Endothelial cell of umbilical vein (primary cell): Measurements from ENCODE around the gene DYDC2. TPM values are rescaled to one million over a fixed set of nuclear protein-coding genes. Genes with fewer than 3 reads are reported as not detected.

ENCODE experiments used
- BruUV-seq: library from RNA; stranded (reverse); fragments of 400-500 nt; replicated peaks from 2 replicates; lab custom pipeline; 2021; lab: Mats Ljungman, UMichigan
- CTCF ChIA-PET: fragments of 300-600, 350-600 bp; sonication (Branson Sonifier 250); formaldehyde crosslinking; loops from one replicate; lab custom pipeline; 2021; ENCODE audit warnings: antibody characterized with exemption, inconsistent platforms; lab: Charles Lee
- POLR2A ChIA-PET: fragments of 300-600, 350-600 bp; sonication (Branson Sonifier 250); formaldehyde crosslinking; loops from one replicate; lab custom pipeline; 2021; ENCODE audit warnings: antibody characterized with exemption, inconsistent platforms; lab: Charles Lee
- DNase-seq: peaks from one replicate; pipeline ENCODE4 v3.0.0-alpha.2; 2011; ENCODE audit warnings: low read depth, low spot score
- FAIRE-seq: peaks from 2 replicates; lab custom pipeline; 2011; peaks lifted over from hg19 to GRCh38; lab: Jason Lieb, UNC
- H2AFZ ChIP-seq: 2 replicates; pipeline ENCODE4 v1.6.0; 2012; ENCODE audit warnings: low read depth, low read length, control low read depth, inconsistent platforms
- H3K27ac ChIP-seq: 2 replicates; pipeline ENCODE4 v1.5.1; 2011; ENCODE audit warnings: low read depth, mild to moderate bottlenecking, control low read depth, low read length, moderate library complexity; ENCODE audit not compliant: insufficient read depth
- H3K27me3 ChIP-seq, 2 experiments: 2 replicates each; pipeline versions ENCODE4 v1.6.0 to v1.6.1; 2011; ENCODE audit warnings: low read length in 2 of 2, mixed read lengths in 1 of 2; ENCODE audit not compliant: control insufficient read depth in 2 of 2, insufficient read depth in 2 of 2
- H3K36me3 ChIP-seq, 2 experiments: 2 replicates in 1 of 2; 3 replicates in 1 of 2; pipeline ENCODE4 v1.5.1; 2011; ENCODE audit warnings: low read length in 2 of 2, mild to moderate bottlenecking in 1 of 2, moderate library complexity in 1 of 2; ENCODE audit not compliant: control insufficient read depth in 2 of 2, insufficient read depth in 2 of 2; ENCODE audit errors: extremely low read depth in 1 of 2
- H3K4me1 ChIP-seq: 3 replicates; pipeline ENCODE4 v1.5.1; 2011; ENCODE audit warnings: mild to moderate bottlenecking, low read length; ENCODE audit not compliant: control insufficient read depth, insufficient read depth; ENCODE audit errors: extremely low read depth
- H3K4me2 ChIP-seq: 2 replicates; pipeline ENCODE4 v1.6.1; 2011; ENCODE audit warnings: low read length, control low read depth, mixed read lengths; ENCODE audit not compliant: insufficient read depth
- H3K4me3 ChIP-seq, 3 experiments: fragments of 200-600 bp in 1 of 3; sonication (generic), shearing (Covaris generic) in 1 of 3; replicated peaks in 1 of 3; 2 replicates each; pipeline ENCODE4 v1.5.1; 2011 to 2016; ENCODE audit warnings: control low read depth in 3 of 3, low read length in 3 of 3, mild to moderate bottlenecking in 2 of 3, inconsistent platforms in 1 of 3, low read depth in 1 of 3, moderate library complexity in 1 of 3; ENCODE audit not compliant: insufficient read depth in 1 of 3
- H3K79me2 ChIP-seq: 2 replicates; pipeline ENCODE4 v1.6.0; 2012; ENCODE audit warnings: low read length, inconsistent platforms; ENCODE audit not compliant: control insufficient read depth, insufficient read depth
- H3K9ac ChIP-seq: replicated peaks from 2 replicates; pipeline ENCODE3; 2011; ENCODE audit warnings: low read length, control low read depth; ENCODE audit not compliant: insufficient read depth; ENCODE audit errors: extremely low read depth
- H3K9me1 ChIP-seq: replicated peaks from 3 replicates; pipeline ENCODE4 v1.6.0; 2011; ENCODE audit warnings: mild to moderate bottlenecking, low read length; ENCODE audit not compliant: control insufficient read depth, insufficient read depth; ENCODE audit errors: extremely low read depth
- H3K9me3 ChIP-seq: replicated peaks from 2 replicates; pipeline ENCODE4 v1.5.1; 2012; ENCODE audit warnings: low read length, inconsistent platforms; ENCODE audit not compliant: control insufficient read depth, insufficient read depth
- H4K20me1 ChIP-seq: replicated peaks from 2 replicates; pipeline ENCODE3; 2011; ENCODE audit warnings: mild to moderate bottlenecking, low read length; ENCODE audit not compliant: control insufficient read depth, insufficient read depth; ENCODE audit errors: extremely low read depth
- EZH2 ChIP-seq: IDR thresholded peaks from 2 replicates; pipeline ENCODE4 v1.6.1; 2012; ENCODE audit warnings: borderline replicate concordance, low read depth, mild to moderate bottlenecking, moderate library complexity, low read length, inconsistent platforms; ENCODE audit not compliant: severe bottlenecking
- FOS ChIP-seq: IDR thresholded peaks from 2 replicates; pipeline ENCODE4 v1.6.1; 2011; ENCODE audit warnings: mild to moderate bottlenecking, low read length, moderate library complexity, borderline replicate concordance; ENCODE audit not compliant: insufficient read depth
- GATA2 ChIP-seq: IDR thresholded peaks from 2 replicates; pipeline ENCODE4 v1.7.0; 2011; ENCODE audit warnings: low read depth, mild to moderate bottlenecking, moderate library complexity, mixed read lengths, low read length; ENCODE audit not compliant: insufficient read length, insufficient read depth
- JUN ChIP-seq: IDR thresholded peaks from 2 replicates; pipeline ENCODE4 v1.6.1; 2011; ENCODE audit warnings: borderline replicate concordance, low read depth; ENCODE audit not compliant: insufficient read length, insufficient read depth
- MYC ChIP-seq: IDR thresholded peaks from one replicate; pipeline ENCODE4 v1.6.1; 2011; ENCODE audit warnings: mild to moderate bottlenecking, low read depth, low read length
- POLR2A ChIP-seq: IDR thresholded peaks from 2 replicates; pipeline ENCODE4 v1.6.1; 2012; ENCODE audit warnings: low read depth, mild to moderate bottlenecking, control low read depth, low read length
- POLR2AphosphoS5 ChIP-seq: IDR thresholded peaks from 2 replicates; pipeline ENCODE4 v1.6.1; 2012; ENCODE audit warnings: low read depth, mild to moderate bottlenecking, control low read depth, low read length, moderate library complexity; ENCODE audit not compliant: insufficient read depth
- dilution Hi-C: fragments of 300-500 bp; cut with MboI; formaldehyde crosslinking; loops from one replicate; pipeline ENCODE4 v1.15.0; 2019; ENCODE audit warnings: low sequenced_read_pairs; ENCODE audit not compliant: extremely low pct_ligation_motif_present
- intact Hi-C: fragments of 100-400 bp; cut with micrococcal nuclease; formaldehyde crosslinking; loops from one replicate; pipeline ENCODE4 v1.10.0; 2022
- polyA plus RNA-seq, 4 experiments: library from polyadenylated mRNA; depleted of rRNA in 3 of 4; stranded (reverse) in 3 of 4; unstranded in 1 of 4; fragments of >200 nt; gene quantifications; 2 replicates each; pipeline versions ENCODE4 v1.2.1 to v1.2.3, GENCODE V29; 2011 to 2012; ENCODE audit warnings: missing spikeins in 1 of 4
- total RNA-seq: library from RNA; stranded (reverse); gene quantifications from 2 replicates; pipeline ENCODE4 v1.2.3, GENCODE V29; 2021
- TF ChIP-seq, protein P1 (sequence below): IDR thresholded peaks from 2 replicates; pipeline ENCODE4 v1.6.1; 2011; ENCODE audit not compliant: insufficient read depth, insufficient read length
- TF ChIP-seq, protein P2 (sequence below), 2 donors: IDR thresholded peaks; 1 replicate in 1 of 2; 2 replicates in 1 of 2; pipeline ENCODE4 v1.5.1; 2011; ENCODE audit warnings: low read length in 2 of 2, mild to moderate bottlenecking in 2 of 2, moderate library complexity in 2 of 2, control low read depth in 1 of 2, inconsistent platforms in 1 of 2, low read depth in 1 of 2; ENCODE audit not compliant: insufficient read depth in 1 of 2; ENCODE audit errors: extremely low read depth in 1 of 2

Gene DYDC2
- total and polyA plus RNA-seq, 2 donors (not counting 3 experiments of a cell fraction or from before 2014, with no cell fraction given) = not detected

- Histone ChIP-seq H3K4me1 (peaks cover 73% of the 10 kb centered on the region), H3K9ac (peak overlapping the region; percentile 78), H3K27ac (peak overlapping the region; percentile 93), H3K4me3 (peak overlapping the region in 1 of 3 experiments; percentile 2), H3K4me2 (peak overlapping the region; percentile 77), H3K9me1 (no peaks in the 10 kb centered on the region), H3K9me3 (no peaks in the 10 kb centered on the region), H3K36me3 (peaks cover 0 to 4% of the 10 kb centered on the region in 2 experiments), H2AFZ (no peak overlapping the region), H3K79me2 (peaks cover 75% of the 10 kb centered on the region), H3K27me3 (no peaks in the 10 kb centered on the region), H4K20me1 (no peaks in the 10 kb centered on the region)
- CTCF ChIA-PET = interaction anchor here (1.5 to 3.3 kb wide), 8 partner anchors 10 to 250 kb away, joined by 3 to 29 read pairs (median 7); no protein-coding TSS in a partner anchor
- FAIRE-seq (peak; percentile 91), DNase-seq (peak; percentile 97)
- dilution Hi-C loops = no loop called here
- intact Hi-C loops = loop anchor here (1.0 to 5.0 kb wide), 2 partner anchors 31 to 210 kb away; no protein-coding TSS in a partner anchor
- TF ChIP-seq EZH2 (no peak), FOS (peak; percentile 66), JUN (peak; percentile 17), POLR2A (peak; percentile 61), GATA2 (peak; percentile 45), MYC (peak; percentile 23), POLR2AphosphoS5 (peak; percentile 81)
- TF ChIP-seq, protein P1, sequence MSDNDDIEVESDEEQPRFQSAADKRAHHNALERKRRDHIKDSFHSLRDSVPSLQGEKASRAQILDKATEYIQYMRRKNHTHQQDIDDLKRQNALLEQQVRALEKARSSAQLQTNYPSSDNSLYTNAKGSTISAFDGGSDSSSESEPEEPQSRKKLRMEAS = no peak
- TF ChIP-seq, protein P2, sequence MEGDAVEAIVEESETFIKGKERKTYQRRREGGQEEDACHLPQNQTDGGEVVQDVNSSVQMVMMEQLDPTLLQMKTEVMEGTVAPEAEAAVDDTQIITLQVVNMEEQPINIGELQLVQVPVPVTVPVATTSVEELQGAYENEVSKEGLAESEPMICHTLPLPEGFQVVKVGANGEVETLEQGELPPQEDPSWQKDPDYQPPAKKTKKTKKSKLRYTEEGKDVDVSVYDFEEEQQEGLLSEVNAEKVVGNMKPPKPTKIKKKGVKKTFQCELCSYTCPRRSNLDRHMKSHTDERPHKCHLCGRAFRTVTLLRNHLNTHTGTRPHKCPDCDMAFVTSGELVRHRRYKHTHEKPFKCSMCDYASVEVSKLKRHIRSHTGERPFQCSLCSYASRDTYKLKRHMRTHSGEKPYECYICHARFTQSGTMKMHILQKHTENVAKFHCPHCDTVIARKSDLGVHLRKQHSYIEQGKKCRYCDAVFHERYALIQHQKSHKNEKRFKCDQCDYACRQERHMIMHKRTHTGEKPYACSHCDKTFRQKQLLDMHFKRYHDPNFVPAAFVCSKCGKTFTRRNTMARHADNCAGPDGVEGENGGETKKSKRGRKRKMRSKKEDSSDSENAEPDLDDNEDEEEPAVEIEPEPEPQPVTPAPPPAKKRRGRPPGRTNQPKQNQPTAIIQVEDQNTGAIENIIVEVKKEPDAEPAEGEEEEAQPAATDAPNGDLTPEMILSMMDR (IDR thresholded peaks at IDR 0.05; ENCODE audit: extremely low read depth in 1 of 2, insufficient read depth in 1 of 2, low read depth in 1 of 2, low read length in 2 of 2) = no peak
- POLR2A ChIA-PET = no interaction called here
- no TSS peak for BruUV-seq
These were observed 55.9 kb downstream of the DYDC2 start for GRCh38 chr10:80412486-80412885.
